K562 (cell line): ENCODE measurements around the gene DUSP19. TPM values are rescaled to one million over a fixed set of nuclear protein-coding genes. Genes with fewer than 3 reads are reported as not detected.

Source experiments
- ARID1B ChIP-seq: fragments of 450-650 bp; IDR thresholded peaks from 2 replicates; pipeline ENCODE4 v1.6.1; 2016; ENCODE audit warnings: antibody characterized with exemption, mild to moderate bottlenecking, inconsistent platforms
- CHD2 ChIP-seq: IDR thresholded peaks from 2 replicates; pipeline ENCODE4 v1.6.1; 2011; ENCODE audit warnings: low read depth, low read length
- CREB3L1 ChIP-seq: fragments of 450-650 bp; IDR thresholded peaks from 2 replicates; pipeline ENCODE4 v1.6.1; 2014; ENCODE audit warnings: low read depth, mild to moderate bottlenecking, moderate library complexity, borderline replicate concordance
- CTBP1 ChIP-seq: fragments of 450-650 bp; IDR thresholded peaks from 2 replicates; pipeline ENCODE4 v1.6.1; 2016; ENCODE audit warnings: borderline replicate concordance
- CTCF ChIP-seq, 3 experiments: IDR thresholded peaks in 2 of 3; conservative IDR thresholded peaks in 1 of 3; 2 replicates each; pipeline ENCODE4 v1.5.1; 2011 to 2012; ENCODE audit warnings: low read length in 3 of 3, mild to moderate bottlenecking in 3 of 3, control low read depth in 2 of 3, improper control_type of control experiment in 1 of 3, inconsistent platforms in 1 of 3, low read depth in 1 of 3, mixed read lengths in 1 of 3, moderate library complexity in 1 of 3; ENCODE audit not compliant: insufficient read depth in 2 of 3
- GABPA ChIP-seq: fragments of 200-800 bp; sonication (Bioruptor generic); conservative IDR thresholded peaks from 2 replicates; pipeline ENCODE4 v1.6.1; 2016; ENCODE audit warnings: low read depth, missing genetic modification characterization, missing compliant biosample characterization
- GTF2A2 ChIP-seq: IDR thresholded peaks from 2 replicates; pipeline ENCODE4 v1.6.1; 2016; ENCODE audit warnings: mild to moderate bottlenecking, missing genetic modification characterization, missing compliant biosample characterization
- IRF1 ChIP-seq: sonication (generic); formaldehyde crosslinking; IDR thresholded peaks from 2 replicates; pipeline ENCODE4 v1.8.0; 2022; ENCODE audit warnings: missing genetic modification reagents, mild to moderate bottlenecking, borderline replicate concordance
- KAT2B ChIP-seq: IDR thresholded peaks from one replicate; pipeline ENCODE4 v1.6.1; 2012; ENCODE audit warnings: low read depth, mild to moderate bottlenecking, control low read depth, inconsistent platforms, low read length, moderate library complexity
- KLF6 ChIP-seq: fragments of 250-450 bp; sonication (Bioruptor Pico); IDR thresholded peaks from 2 replicates; pipeline ENCODE4 v1.4.0; 2020; ENCODE audit warnings: mild to moderate bottlenecking, moderate library complexity, borderline replicate concordance
- MAFK ChIP-seq: IDR thresholded peaks from 2 replicates; pipeline ENCODE4 v1.6.1; 2011; ENCODE audit warnings: low read length, improper control_type of control experiment
- MLX ChIP-seq, 2 experiments: fragments of 450-650 bp in 1 of 2; sonication (generic) in 1 of 2; formaldehyde crosslinking; conservative IDR thresholded peaks; 2 replicates each; pipeline versions ENCODE4 v1.4.0 to v1.8.1; 2020 to 2022; ENCODE audit warnings: mild to moderate bottlenecking in 1 of 2, missing genetic modification reagents in 1 of 2
- PHF8 ChIP-seq: fragments of 200-600 bp; sonication (generic); IDR thresholded peaks from 2 replicates; pipeline ENCODE4 v1.6.1; 2012; ENCODE audit warnings: mixed run types, mild to moderate bottlenecking, inconsistent platforms, low read length, moderate library complexity, borderline replicate concordance
- POLR2B ChIP-seq: fragments of 450-650 bp; IDR thresholded peaks from 2 replicates; pipeline ENCODE4 v1.6.1; 2018; ENCODE audit warnings: low read depth; ENCODE audit not compliant: partially characterized antibody
- TSHZ1 ChIP-seq: fragments of 250-450 bp; sonication (Bioruptor Pico); IDR thresholded peaks from 2 replicates; pipeline ENCODE4 v1.4.0; 2020; ENCODE audit warnings: mild to moderate bottlenecking, moderate library complexity
- ZEB2 ChIP-seq: fragments of 450-650 bp; IDR thresholded peaks from 2 replicates; pipeline ENCODE4 v1.6.1; 2016
- ZKSCAN1 ChIP-seq: fragments of 150-350 bp; IDR thresholded peaks from 2 replicates; pipeline ENCODE4 v1.6.1; 2016; ENCODE audit warnings: low read depth, low read length
- ZNF449 ChIP-seq: fragments of 250-450 bp; sonication (Bioruptor Pico); IDR thresholded peaks from 2 replicates; pipeline ENCODE4 v1.8.0; 2022; ENCODE audit warnings: moderate library complexity, mild to moderate bottlenecking, inconsistent platforms
- ZNF584 ChIP-seq: fragments of 200-800 bp; sonication (Bioruptor generic); IDR thresholded peaks from 2 replicates; pipeline ENCODE4 v1.6.1; 2016; ENCODE audit warnings: low read depth, mild to moderate bottlenecking, missing genetic modification characterization, missing compliant biosample characterization
- polyA plus RNA-seq, 8 experiments: library from polyadenylated mRNA; depleted of rRNA in 4 of 8; stranded (reverse) in 5 of 8; unstranded in 3 of 8; fragments of >200 nt; fragmentation: Nextera tagmentation in 2 of 8; fragmentation: Illumina TruSeq in 1 of 8; extraction: Ambion mirVana in 2 of 8; extraction: Trizol in 1 of 8; gene quantifications; 2 replicates each; pipeline versions ENCODE4 v1.2.1 to v1.2.3, GENCODE V29; 2011 to 2014; ENCODE audit warnings: inconsistent platforms in 1 of 8, missing spikeins in 1 of 8
- total RNA-seq, 7 experiments: library from RNA; depleted of rRNA in 6 of 7; stranded (reverse); fragments of >200 nt in 6 of 7; fragmentation: Illumina TruSeq in 2 of 7; extraction: Trizol in 2 of 7; gene quantifications; 2 replicates each; pipeline versions ENCODE4 v1.2.1 to v1.2.3, GENCODE V29; 2011 to 2021; ENCODE audit warnings: low replicate concordance in 1 of 7

Gene DUSP19
- total and polyA plus RNA-seq, 9 of the 15 experiments (the other 6 are each of a cell fraction or from before 2014, with no cell fraction given), result 1.6 to 6.3 (median 3.1) TPM

GRCh38 chr2:183113630-183114029 lies 35.1 kb downstream of the DUSP19 start (continued):
- TF ChIP-seq CTCF (IDR thresholded peaks at IDR 0.05 in 2 of 3, conservative IDR thresholded peaks at IDR 0.05 in 1 of 3; ENCODE audit: insufficient read depth in 2 of 3, low read depth in 1 of 3, low read length in 3 of 3) (no peak), POLR2B (no peak), IRF1 (CRISPR knock-in tag) (no peak), PHF8 (no peak), CHD2 (no peak), KLF6 (CRISPR knock-in tag) (no peak), ARID1B (peak; percentile 45; the same call in 1 of the 2 replicates), GTF2A2 (tag) (no peak), GABPA (tag) (no peak), ZEB2 (peak; percentile 59; the same call in 1 of the 2 replicates), MAFK (no peak), ZNF449 (CRISPR knock-in tag) (no peak), CREB3L1 (no peak), ZNF584 (CRISPR knock-in tag) (no peak), TSHZ1 (CRISPR knock-in tag) (no peak), MLX (CRISPR knock-in tag; conservative IDR thresholded peaks at IDR 0.05) (no peak), KAT2B (no peak), CTBP1 (peak; percentile 74), ZKSCAN1 (no peak)
